ENCODE data around the gene POU2AF1. TPM values are rescaled to one million over a fixed set of nuclear protein-coding genes. Genes with fewer than 3 reads are reported as not detected.
A peak's percentile ranks its signal among the peaks of the same experiment; 100 is the strongest.

The POU2AF1 gene
- total and polyA plus RNA-seq, 2 of the 13 experiments (the other 11 are each of a cell fraction or from before 2014, with no cell fraction given), result 1.9 to 3.6 TPM

GRCh38 chr11:111365722-111366559 lies 13.1 kb downstream of the POU2AF1 start (continued):
- TF ChIP-seq HOXA3 (CRISPR knock-in tag; IDR thresholded peaks at IDR 0.05), result 0 out of 2 replicates have a peak, but pooled peaks have one; percentile 24
- TF ChIP-seq ARHGAP35 (CRISPR knock-in tag; IDR thresholded peaks at IDR 0.05; ENCODE audit: borderline replicate concordance), result no peak
- TF ChIP-seq FOXK1 (CRISPR knock-in tag; IDR thresholded peaks at IDR 0.05; ENCODE audit: borderline replicate concordance, low read depth), result peak; percentile 19; the same call in 1 of the 2 replicates
- peak; percentile 71 for TF ChIP-seq PPARG (CRISPR knock-in tag; conservative IDR thresholded peaks at IDR 0.05)
- TF ChIP-seq PITX1 (CRISPR knock-in tag; IDR thresholded peaks at IDR 0.05), result peak; percentile 74; the same call in 1 of the 2 replicates
- peak; percentile 74; the same call in 1 of the 2 replicates for TF ChIP-seq MED13 (CRISPR knock-in tag; IDR thresholded peaks at IDR 0.05)
- TF ChIP-seq, protein P1, sequence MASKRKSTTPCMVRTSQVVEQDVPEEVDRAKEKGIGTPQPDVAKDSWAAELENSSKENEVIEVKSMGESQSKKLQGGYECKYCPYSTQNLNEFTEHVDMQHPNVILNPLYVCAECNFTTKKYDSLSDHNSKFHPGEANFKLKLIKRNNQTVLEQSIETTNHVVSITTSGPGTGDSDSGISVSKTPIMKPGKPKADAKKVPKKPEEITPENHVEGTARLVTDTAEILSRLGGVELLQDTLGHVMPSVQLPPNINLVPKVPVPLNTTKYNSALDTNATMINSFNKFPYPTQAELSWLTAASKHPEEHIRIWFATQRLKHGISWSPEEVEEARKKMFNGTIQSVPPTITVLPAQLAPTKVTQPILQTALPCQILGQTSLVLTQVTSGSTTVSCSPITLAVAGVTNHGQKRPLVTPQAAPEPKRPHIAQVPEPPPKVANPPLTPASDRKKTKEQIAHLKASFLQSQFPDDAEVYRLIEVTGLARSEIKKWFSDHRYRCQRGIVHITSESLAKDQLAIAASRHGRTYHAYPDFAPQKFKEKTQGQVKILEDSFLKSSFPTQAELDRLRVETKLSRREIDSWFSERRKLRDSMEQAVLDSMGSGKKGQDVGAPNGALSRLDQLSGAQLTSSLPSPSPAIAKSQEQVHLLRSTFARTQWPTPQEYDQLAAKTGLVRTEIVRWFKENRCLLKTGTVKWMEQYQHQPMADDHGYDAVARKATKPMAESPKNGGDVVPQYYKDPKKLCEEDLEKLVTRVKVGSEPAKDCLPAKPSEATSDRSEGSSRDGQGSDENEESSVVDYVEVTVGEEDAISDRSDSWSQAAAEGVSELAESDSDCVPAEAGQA (IDR thresholded peaks at IDR 0.05; ENCODE audit: low read depth), result no peak
- TF ChIP-seq, protein P1 (CRISPR knock-in tag; IDR thresholded peaks at IDR 0.05; ENCODE audit: borderline replicate concordance), result no peak
- TF ChIP-seq ATF2 (CRISPR knock-in tag; IDR thresholded peaks at IDR 0.05), result peak; percentile 21; the same call in 1 of the 2 replicates
- TF ChIP-seq MED1 (CRISPR knock-in tag; IDR thresholded peaks at IDR 0.05), result peak; percentile 97
- peak; percentile 76 for TF ChIP-seq ZNF430 (CRISPR knock-in tag; IDR thresholded peaks at IDR 0.05)
- 0 out of 2 replicates have a peak, but pooled peaks have one; percentile 33 for TF ChIP-seq TFE3 (CRISPR knock-in tag; IDR thresholded peaks at IDR 0.05)
- TF ChIP-seq KLF16 (CRISPR knock-in tag; IDR thresholded peaks at IDR 0.05), result peak in 1 of 2 experiments; percentile 60; a peak in 1 of 4 replicates
- peak; percentile 73; the same call in 1 of the 2 replicates for TF ChIP-seq GATA4 (IDR thresholded peaks at IDR 0.05; ENCODE audit: borderline replicate concordance, low read depth)
- TF ChIP-seq ZNF335 (CRISPR knock-in tag; IDR thresholded peaks at IDR 0.05), result no peak
- peak; percentile 69; the same call in 1 of the 2 replicates for TF ChIP-seq ZNF292 (CRISPR knock-in tag; IDR thresholded peaks at IDR 0.05; ENCODE audit: borderline replicate concordance, low read depth)
- no peak for TF ChIP-seq ZUFSP (CRISPR knock-in tag; IDR thresholded peaks at IDR 0.05; ENCODE audit: borderline replicate concordance)
- TF ChIP-seq NFKBIZ (CRISPR knock-in tag; IDR thresholded peaks at IDR 0.05), result peak; percentile 16; the same call in 1 of the 2 replicates
